Measurements from ENCODE around the gene ACTR2. TPM values are rescaled to one million over a fixed set of nuclear protein-coding genes. Genes with fewer than 3 reads are reported as not detected.

The ACTR2 gene
- total and polyA plus RNA-seq, 2 of the 13 experiments (the other 11 are each of a cell fraction or from before 2014, with no cell fraction given) = 51.2 to 100 TPM

GRCh38 chr2:65291216-65292105 is 63.8 kb downstream of the ACTR2 start (continued):
- TF ChIP-seq CBFB (CRISPR knock-in tag; IDR thresholded peaks at IDR 0.05) (0 out of 2 replicates have a peak, but pooled peaks have one; percentile 7), CREB3 (CRISPR knock-in tag; IDR thresholded peaks at IDR 0.05) (0 out of 2 replicates have a peak, but pooled peaks have one; percentile 53), KAT8 (CRISPR knock-in tag; IDR thresholded peaks at IDR 0.05) (peak; percentile 8), MEF2D (CRISPR knock-in tag; IDR thresholded peaks at IDR 0.05) (no peak), ZNF800 (CRISPR knock-in tag; IDR thresholded peaks at IDR 0.05) (0 out of 2 replicates have a peak, but pooled peaks have one; percentile 22), HOXA3 (CRISPR knock-in tag; IDR thresholded peaks at IDR 0.05) (peak; percentile 63; the same call in 1 of the 2 replicates), ZFY (CRISPR knock-in tag; IDR thresholded peaks at IDR 0.05) (0 out of 2 replicates have a peak, but pooled peaks have one; percentile 21), ZNF788 (CRISPR knock-in tag; IDR thresholded peaks at IDR 0.05; ENCODE audit: borderline replicate concordance) (no peak), ETV6 (CRISPR knock-in tag; conservative IDR thresholded peaks at IDR 0.05) (no peak), SOX13 (IDR thresholded peaks at IDR 0.05) (no peak), SOX13 (CRISPR knock-in tag; conservative IDR thresholded peaks at IDR 0.05 in 1 of 2, IDR thresholded peaks at IDR 0.05 in 1 of 2) (0 out of 4 replicates have a peak, but pooled peaks of 1 of the 2 experiments have one; percentile 4), ZNF768 (CRISPR knock-in tag; IDR thresholded peaks at IDR 0.05) (peak; percentile 78; the same call in 1 of the 2 replicates), ZBTB21 (CRISPR knock-in tag; IDR thresholded peaks at IDR 0.05) (no peak), ZNF317 (CRISPR knock-in tag; IDR thresholded peaks at IDR 0.05) (peak; percentile 48; the same call in 1 of the 2 replicates), ZNF18 (CRISPR knock-in tag; IDR thresholded peaks at IDR 0.05; ENCODE audit: insufficient replicate concordance) (no peak), AHDC1 (CRISPR knock-in tag; IDR thresholded peaks at IDR 0.05; ENCODE audit: borderline replicate concordance) (0 out of 2 replicates have a peak, but pooled peaks have one; percentile 15), TEF (CRISPR knock-in tag; IDR thresholded peaks at IDR 0.05) (peak; percentile 43; the same call in 1 of the 2 replicates)

Data from HepG2 (cell line).